ENCODE results near the gene CHN2.

The CHN2 gene

GRCh38 chr7:29302666-29303395 is 108.3 kb downstream of the CHN2 start:
- TF ChIP-seq, protein P1, sequence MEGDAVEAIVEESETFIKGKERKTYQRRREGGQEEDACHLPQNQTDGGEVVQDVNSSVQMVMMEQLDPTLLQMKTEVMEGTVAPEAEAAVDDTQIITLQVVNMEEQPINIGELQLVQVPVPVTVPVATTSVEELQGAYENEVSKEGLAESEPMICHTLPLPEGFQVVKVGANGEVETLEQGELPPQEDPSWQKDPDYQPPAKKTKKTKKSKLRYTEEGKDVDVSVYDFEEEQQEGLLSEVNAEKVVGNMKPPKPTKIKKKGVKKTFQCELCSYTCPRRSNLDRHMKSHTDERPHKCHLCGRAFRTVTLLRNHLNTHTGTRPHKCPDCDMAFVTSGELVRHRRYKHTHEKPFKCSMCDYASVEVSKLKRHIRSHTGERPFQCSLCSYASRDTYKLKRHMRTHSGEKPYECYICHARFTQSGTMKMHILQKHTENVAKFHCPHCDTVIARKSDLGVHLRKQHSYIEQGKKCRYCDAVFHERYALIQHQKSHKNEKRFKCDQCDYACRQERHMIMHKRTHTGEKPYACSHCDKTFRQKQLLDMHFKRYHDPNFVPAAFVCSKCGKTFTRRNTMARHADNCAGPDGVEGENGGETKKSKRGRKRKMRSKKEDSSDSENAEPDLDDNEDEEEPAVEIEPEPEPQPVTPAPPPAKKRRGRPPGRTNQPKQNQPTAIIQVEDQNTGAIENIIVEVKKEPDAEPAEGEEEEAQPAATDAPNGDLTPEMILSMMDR (IDR thresholded peaks at IDR 0.05): no peak

DNA sequence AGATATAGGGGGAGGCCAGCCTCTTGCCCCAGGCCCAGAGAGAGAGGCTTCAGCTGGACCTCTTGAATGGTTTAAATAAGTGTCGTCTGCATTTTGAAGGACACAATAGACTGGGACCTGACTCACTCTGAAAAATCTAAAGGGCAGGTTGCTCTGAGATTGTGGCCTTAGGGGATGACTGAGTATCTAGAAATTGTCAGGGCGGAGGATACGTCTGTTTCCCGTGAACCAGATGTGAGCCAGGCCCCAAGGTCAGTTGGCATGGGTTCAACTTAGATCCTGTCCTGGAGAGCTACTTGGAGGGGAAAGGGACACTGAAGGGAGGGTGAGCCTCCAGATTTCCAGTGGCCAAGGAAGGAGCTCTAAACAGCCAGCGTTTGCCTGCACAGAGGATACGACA is 110.2 kb downstream of the CHN2 start:
- TF ChIP-seq, protein P1 (IDR thresholded peaks at IDR 0.05): no peak

GRCh38 chr7:29306319-29306991 is 111.9 kb downstream of the CHN2 start:
- TF ChIP-seq, protein P1 (IDR thresholded peaks at IDR 0.05): no peak

GRCh38 chr7:29308424-29308823 is 113.8 kb downstream of the CHN2 start:
- TF ChIP-seq, protein P1 (IDR thresholded peaks at IDR 0.05): no peak

GRCh38 chr7:29309041-29309854 is 114.7 kb downstream of the CHN2 start:
- TF ChIP-seq, protein P1 (IDR thresholded peaks at IDR 0.05): no peak

DNA sequence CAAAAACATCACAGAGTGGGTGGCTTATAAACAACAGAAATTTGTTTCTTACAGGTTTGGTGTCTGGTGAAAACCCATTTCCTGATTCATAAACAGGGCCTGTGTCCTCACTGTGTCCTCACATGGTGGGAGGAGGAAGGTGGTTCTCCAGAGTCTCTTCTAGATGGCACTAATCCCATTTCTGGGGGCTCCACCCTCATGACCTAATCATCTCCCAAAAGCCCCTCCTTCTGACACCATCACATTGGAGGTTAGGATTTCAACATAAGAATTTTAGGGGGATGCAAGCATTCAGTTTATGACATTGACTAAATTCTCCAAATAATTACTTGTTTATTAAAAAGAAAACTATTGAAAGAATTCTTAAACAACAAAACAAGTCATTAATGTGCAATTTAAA is 116.0 kb downstream of the CHN2 start:
- TF ChIP-seq, protein P1 (IDR thresholded peaks at IDR 0.05): no peak

GRCh38 chr7:29311314-29311713 is 116.7 kb downstream of the CHN2 start:
- TF ChIP-seq, protein P1 (IDR thresholded peaks at IDR 0.05): no peak
